Measurements from ENCODE around the gene TMEM220.
A peak's percentile ranks its signal among the peaks of the same experiment; 100 is the strongest.

TMEM220 gene

GRCh38 chr17:10773391-10773790 is 43.6 kb upstream of the TMEM220 start:
- H3K27ac ChIP-seq: no peak overlapping the region

GRCh38 chr17:10772425-10773380 is 42.9 kb upstream of the TMEM220 start:
- TF ChIP-seq CTCF (conservative IDR thresholded peaks at IDR 0.05): peak; percentile 72
- no peak overlapping the region for H3K27ac ChIP-seq

More at GRCh38 chr17:10773391-10773790, 43.6 kb upstream of the TMEM220 start:
- TF ChIP-seq CTCF (conservative IDR thresholded peaks at IDR 0.05): no peak

GRCh38 chr17:10771148-10771547 is 41.3 kb upstream of the TMEM220 start:
- TF ChIP-seq CTCF (conservative IDR thresholded peaks at IDR 0.05): no peak
- H3K27ac ChIP-seq: no peak overlapping the region

- no peak overlapping the region for H3K27ac ChIP-seq
- no peak for TF ChIP-seq CTCF (conservative IDR thresholded peaks at IDR 0.05)
Measured at GRCh38 chr17:10769840-10770239, 40.0 kb upstream of the TMEM220 start.

GRCh38 chr17:10768750-10769251 is 39.0 kb upstream of the TMEM220 start:
- no peak overlapping the region for H3K27ac ChIP-seq
- TF ChIP-seq CTCF (conservative IDR thresholded peaks at IDR 0.05): no peak

- TF ChIP-seq CTCF (conservative IDR thresholded peaks at IDR 0.05): no peak
- H3K27ac ChIP-seq: no peak overlapping the region
Measured at GRCh38 chr17:10767232-10767631, 37.4 kb upstream of the TMEM220 start.

- no peak for TF ChIP-seq CTCF (conservative IDR thresholded peaks at IDR 0.05)
- H3K27ac ChIP-seq: no peak overlapping the region
Measured at GRCh38 chr17:10762037-10762436, 32.2 kb upstream of the TMEM220 start.

All from VCaP (cell line).